GM21381 (cell line): Measurements from ENCODE around the gene TENM3.

ENCODE experiments used
- ATAC-seq: cut with Tn5 transposase; IDR thresholded peaks from one replicate; pipeline ENCODE4 v1.9.1; 2021; ENCODE audit warnings: mild to moderate bottlenecking, moderate library complexity; ENCODE audit not compliant: unreplicated experiment

The TENM3 gene

DNA sequence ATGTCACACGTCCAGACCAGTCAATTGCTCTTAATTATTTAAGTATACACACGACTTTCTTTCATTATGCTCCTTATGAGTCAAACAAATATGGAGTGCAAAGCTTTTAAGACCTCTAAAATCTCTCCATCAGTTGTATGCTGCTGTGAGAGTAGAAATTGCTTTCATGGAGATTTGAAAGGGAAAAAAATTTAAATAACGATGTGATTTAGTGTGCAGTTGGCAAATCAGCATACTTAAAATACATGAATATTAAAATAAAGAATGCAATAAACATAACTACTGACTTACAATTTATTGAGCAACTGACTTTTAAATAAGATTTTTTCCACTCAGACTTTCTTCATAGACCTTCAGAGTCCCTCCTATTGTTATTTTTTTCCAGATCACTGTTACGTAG lies 9.0 kb downstream of the TENM3 start:
- no peak for ATAC-seq

DNA sequence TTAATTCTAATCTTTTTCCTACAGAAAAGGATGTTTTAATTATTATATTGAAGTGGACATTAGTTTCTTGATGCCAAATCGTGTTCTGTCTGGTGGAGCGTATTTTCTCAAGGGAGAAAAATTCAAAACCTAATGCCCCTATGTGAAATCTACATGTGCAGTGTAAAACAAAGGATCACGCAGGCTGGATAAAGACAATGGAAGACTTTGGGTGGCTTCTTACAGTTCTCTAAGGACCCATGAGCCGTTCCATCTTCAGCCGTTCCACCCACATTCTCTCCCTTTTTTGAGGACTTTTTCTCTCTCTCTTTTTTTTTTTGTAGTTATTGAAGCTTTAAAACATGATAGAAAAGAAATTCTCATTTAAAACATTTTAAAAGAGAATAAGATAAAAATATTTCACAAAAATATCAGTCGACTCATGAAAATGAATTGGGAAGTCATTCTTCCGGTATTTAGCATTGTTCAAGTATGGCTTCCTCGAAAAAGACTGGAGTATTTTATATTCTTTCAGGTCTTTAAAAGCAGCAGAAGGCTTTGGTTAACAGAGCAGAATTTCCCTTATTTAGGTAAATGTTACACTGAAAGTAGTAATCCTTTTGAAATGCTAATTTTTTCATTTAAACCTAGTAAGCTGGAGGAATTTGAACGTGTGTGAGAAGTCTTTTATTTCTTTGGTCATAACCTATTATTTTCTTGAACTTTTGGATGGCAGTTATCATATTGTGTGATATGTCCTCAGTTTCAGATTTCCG lies 11.0 kb downstream of the TENM3 start:
- ATAC-seq: no peak

DNA sequence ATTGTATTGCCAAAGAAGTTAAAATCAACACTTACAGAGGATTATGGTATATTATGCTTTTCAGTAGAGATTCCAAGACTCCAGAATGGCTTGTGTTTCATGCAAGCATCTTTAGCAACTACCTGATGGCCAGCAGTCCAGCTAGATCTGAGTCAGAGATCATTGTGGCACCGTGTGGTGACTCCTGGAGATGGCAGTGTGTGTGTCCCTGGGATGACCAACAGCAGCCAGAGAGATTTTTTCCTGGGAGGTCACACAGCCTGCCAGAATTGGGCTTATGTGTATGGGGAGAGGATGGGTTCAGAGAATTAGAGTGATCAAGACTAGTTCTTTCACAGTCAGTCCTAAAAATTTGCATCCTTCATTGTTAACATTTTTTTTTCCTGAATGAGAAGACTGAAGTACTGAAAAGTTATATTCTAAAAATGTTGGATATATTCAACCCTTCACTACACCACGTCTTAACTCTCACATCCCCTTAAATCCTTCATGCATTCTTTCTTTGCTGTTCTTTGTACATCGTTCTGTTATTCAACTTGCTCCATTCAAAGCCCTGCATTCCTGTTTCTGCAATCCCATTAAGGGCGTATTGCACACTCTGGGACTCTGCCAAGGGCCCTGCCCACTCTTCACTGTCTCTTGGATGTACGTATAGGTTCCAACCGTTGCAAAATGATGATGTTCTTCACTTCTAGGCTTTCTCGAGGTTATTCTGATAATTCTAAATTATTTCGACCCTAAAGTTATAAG lies 12.4 kb downstream of the TENM3 start:
- ATAC-seq: no peak

DNA sequence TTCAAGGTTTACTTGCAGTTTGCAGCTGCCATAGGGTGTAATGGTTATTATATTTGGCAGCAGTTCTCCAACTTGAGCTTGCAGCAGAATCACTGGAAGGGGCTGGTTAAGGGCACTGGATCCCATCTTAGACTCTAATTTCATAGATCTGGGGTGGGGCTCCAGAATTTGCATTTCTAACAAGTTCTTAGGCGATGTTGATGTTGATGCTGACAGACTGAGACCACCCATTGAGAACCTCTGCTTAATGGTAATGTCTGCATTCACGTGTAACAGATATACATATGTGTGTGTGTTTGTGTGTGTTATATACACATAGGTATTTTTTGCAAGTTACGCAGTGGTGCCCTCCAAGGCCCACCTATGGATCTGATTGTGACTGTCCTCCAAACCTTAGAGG lies 13.8 kb downstream of the TENM3 start:
- no peak for ATAC-seq

DNA sequence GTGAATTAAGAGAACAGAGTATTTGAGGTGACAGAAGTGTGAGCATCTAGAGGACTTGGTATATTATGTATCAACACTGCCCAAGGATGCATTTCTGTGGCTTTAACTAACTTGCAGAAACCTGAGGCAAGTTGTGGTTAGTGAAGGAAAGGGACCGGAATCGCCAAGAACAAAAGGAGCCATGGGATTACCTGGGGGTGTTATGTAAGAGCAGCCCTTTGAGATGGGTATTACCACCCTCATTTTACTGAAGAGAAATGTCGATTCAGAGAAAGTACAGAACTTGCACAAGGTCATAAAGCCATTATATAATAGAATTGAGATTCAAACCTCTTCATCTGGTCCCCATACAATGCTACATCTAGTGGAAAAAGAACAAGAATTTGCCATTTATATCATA lies 14.3 kb downstream of the TENM3 start:
- ATAC-seq: no peak

DNA sequence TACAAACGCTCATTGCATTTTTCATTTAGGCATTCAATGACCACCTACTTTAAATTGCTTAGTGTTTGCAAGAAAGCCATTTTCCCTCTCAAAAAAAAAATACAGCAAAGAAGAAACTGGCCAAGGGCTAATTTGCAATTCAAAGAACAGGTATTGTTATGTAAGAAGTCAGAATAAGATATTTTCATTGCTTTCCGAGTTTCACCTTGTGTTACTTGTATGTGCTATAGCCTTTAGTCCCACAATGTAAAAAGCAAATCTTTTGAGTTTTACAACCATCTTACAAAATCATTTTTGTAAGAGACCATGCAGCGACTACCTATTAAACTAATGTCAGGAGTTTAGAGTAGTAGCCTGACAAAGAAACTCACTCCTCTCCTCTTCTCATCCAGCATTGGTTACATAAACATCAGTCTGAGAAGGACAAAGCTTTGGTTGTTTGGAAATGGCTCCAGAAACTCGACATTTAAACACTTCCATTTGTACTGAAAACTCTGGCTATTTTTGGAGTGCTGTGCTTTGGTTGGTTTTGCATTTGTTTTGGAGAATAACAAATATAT lies 15.3 kb downstream of the TENM3 start:
- ATAC-seq: no peak

DNA sequence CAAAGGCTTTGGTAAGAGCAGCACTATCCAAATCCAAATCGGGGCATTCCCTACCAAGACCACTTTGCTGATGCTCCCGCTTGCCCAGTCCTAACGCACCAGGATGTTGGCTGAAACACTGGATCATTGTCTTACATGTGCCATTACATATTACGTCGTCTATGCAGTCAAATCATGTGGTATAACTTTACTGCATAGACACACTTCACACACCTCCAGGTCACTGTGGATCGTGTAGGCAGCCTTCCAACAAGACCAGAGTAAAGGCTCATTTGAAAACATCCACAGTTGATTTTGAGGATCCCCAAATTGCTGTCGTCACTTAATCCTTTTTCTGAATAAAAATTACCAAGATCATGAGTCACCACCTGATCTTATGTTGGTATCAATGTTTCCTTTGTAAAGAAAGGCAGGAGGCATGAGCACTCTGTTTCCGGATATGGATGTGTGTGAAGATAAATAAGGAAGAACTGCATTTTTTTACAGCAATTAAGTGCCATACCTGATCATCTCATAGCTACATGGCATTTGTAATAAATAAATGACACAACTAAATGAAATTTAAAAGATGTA lies 18.5 kb downstream of the TENM3 start:
- ATAC-seq: no peak

DNA sequence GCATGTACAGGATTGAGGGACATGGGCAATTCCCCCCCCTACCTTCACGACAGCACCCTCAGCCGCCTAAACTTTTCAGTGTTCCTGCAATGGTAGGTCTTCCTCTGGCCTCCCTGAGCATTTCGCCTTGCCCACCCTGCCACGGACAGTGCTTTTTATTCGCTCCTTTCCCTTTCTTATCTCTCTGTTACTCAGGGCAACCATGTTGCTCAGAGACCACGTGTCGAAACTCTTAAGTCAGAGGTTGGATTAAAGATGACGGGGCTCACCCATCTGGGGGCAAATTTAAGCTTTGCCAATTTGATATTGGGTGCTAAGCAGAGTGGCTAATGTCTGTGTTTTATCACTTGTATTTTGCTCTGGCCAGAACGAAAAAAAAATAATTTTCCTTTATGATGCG lies 20.4 kb downstream of the TENM3 start:
- no peak for ATAC-seq

DNA sequence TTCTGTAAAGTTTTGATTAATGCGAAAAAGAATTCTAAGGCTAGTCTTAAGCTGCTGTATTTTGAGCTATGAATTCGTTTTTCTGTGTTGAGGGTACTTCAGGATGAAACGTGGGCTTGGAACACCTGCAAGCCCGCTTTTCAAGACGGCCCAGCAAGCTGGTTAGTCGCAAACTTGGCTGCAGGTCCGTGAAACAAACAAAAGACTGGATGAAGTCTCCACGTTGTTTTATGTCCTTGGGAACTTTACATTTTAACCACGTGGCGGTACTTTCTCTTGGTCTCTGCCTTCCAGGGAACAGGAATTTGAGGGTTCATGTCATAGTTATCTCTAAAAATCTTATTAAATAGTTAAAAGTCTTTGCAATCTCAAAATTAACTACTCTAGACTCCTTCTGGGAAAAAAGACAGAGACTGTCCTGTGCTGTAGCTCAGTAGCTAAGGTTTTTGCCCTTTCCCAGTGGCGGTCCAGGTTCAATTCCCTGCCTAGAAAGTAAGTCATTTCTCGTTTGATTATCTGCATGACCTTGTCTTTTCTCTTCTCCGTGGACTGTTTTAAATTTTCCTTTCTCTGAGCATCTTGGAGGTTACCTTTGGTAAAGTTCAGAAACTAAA lies 21.0 kb downstream of the TENM3 start:
- no peak for ATAC-seq

DNA sequence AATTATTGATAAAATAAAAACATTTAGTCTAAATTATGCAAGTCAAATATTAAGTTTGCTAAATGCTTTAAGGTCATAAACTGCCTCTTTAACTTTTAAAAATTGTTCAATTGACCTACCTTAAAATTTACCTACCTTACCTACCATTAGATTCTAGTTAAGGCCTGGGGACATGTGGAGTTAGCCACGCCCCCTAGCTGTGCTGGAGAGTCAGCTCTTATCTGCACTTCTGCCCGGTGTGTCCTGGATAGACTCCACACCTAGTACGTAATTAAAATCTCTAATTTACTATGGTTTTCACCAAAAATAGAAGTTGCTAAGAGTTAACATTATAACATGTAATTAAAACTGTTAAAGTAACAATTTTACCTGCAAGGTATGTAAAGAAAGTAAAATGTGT lies 22.7 kb downstream of the TENM3 start:
- no peak for ATAC-seq

DNA sequence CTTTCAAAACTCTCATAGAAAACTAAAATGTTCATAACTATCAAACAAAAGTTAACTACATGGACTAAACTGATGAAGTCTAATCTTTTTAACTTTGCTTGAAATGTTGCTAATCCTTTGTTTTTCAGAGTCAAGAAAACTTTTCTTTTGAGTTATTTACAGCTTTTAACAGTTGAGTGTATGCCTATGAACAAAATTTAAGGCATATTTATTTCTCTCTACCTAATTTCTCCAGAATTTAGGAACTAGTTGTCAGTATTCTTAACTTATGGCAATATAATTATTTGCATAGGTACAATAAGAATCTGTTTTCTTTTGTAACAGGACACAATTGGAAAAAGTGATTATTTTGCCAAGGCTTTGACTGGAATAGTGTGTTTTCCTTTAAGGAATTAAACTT lies 23.8 kb downstream of the TENM3 start:
- no peak for ATAC-seq

DNA sequence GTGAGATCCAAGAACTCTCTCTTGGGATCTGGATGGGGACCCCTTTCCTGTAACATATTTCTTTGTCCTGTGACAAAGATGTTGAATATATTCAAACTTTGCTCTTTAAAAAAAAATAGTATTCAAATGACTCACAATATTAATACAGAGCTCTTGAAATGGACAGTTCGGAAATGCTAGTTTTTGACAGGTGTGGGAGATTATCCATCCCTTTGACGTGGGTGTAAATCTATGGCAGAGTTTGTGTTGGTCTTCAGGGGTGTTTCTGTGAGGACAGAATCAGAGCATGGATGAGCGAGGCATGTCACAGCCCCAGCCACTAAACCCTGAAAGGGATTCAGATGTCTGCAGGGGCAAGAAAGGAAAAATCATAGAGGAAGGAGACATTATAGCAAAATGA lies 25.8 kb downstream of the TENM3 start:
- no peak for ATAC-seq

DNA sequence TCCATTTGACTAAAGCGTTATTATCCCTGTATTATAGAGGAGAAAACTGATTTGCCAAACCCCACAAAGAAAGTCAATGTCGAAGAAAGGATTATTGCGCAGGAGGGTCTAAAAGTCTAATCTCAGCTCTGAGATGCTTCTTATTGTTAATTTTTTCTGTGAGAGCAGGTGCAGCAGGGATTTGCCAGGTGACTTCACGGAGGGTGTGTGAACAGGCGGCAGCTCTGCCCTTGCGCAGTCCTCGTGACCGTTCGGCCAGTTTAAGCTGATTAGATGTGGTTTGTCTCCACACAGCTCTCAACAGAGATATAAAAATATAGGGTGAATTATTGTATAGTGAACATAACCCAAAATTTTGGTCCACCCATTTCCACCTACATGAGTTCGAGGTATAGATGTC lies 28.5 kb downstream of the TENM3 start:
- ATAC-seq: no peak

DNA sequence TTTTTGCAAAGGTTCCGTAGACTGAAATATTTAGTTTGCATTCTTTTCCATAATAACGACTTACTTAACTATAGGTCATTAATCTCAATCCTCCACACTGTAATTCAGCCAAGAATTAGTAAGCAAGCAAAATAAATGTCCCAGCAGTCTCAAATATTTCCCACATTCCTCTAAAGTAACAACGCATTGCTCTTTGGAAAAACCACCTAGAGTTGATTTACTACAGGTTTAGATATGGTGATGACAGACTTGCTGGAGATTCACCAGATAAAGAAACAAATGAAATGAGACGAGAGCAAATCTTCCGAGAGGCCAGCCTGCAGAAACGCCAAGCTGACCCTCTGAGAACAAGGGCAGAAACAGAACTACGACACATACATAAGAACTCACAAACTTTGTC lies 28.9 kb downstream of the TENM3 start:
- ATAC-seq: no peak

DNA sequence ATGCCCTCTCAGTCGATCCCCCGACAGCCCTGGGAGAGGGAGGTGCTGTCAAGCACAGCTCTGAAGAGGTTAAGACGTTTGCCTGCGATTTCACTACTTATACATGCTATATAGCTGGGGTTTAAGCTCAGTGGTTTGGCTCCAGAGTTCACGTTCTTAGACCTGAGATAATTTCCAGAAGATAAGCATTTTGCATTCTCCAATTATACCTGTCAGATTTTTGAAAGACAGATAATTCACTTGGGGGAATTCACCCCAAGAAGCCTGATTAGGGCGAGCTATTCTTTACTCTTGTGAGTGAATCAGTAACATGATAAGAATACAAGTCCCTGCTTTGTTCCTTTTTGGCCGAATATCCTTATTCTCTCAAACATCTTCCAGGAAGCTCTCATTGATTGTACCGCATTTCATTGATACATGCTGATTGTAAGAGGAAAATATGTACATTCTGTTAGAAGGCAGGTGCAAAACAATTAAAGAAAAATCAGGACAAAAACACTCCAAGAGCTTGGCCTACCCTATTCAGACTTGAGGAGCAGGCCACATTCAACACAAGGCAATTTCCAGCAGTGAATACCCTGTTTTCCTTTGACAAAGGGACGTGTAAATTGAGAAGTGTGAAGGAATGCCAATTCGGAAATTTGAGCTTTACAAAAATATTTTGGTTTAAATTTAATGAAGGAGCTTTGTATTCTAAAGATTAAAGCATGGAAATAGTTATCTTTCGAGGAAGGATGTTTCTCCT lies 30.2 kb downstream of the TENM3 start:
- ATAC-seq: no peak

DNA sequence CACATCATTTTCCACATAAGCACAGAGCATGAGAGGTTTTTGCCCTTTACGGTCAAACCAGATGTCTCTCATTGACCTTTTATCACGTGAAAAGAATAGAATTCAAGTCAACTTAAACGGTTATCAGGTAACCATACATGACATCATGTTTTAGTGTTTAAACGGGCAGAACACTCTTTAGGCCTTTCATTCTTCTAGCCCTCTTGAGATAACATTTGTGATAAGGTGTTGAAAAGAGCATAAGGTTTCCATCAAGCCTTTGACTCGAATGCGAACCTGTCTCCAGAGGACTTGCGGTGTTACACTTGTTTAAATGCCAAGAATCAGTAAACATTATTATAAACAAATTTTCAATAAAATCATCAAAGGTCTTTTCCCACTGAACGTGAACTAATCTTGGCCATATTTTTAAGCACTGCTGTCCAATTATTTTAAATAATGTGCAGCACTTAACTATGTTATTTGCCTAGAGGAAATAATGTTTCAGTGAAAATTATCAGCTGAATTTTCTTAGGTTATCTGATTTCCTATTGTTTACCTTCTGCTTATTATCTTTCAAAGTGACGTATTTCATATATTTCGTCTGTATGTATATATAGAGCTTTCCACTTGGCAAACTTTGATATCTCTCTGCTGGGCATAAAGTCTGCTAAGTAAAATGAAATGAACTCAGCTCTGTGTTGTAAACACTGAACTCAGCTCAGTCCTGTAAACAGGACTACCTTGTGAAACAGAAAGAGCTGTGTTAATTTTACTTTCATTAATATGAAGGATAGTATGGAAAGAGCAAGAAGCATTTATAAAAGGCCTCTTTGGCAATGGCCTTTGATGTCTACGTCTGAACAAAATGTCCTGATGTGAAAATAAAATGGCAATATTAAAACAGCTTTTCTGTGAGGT lies 33.3 kb downstream of the TENM3 start:
- no peak for ATAC-seq

DNA sequence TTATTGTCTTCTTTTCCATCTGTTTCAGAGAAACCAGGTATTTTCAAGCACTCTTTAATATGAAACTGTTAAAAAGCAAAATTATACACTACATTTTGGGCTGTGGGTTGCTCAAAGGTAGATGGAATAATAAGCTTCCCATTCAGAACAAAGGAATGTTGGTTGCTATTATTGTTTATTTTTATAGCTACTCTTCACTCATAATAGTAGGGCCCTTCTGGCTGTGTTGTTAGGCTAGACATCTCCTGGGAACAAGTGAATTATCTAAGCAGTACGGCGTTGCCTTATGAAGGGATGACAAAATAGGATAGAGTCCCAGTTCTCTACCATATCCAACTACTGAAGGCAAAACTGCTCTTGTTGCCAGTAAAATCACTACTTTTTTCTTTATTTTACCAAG lies 34.2 kb downstream of the TENM3 start:
- no peak for ATAC-seq

DNA sequence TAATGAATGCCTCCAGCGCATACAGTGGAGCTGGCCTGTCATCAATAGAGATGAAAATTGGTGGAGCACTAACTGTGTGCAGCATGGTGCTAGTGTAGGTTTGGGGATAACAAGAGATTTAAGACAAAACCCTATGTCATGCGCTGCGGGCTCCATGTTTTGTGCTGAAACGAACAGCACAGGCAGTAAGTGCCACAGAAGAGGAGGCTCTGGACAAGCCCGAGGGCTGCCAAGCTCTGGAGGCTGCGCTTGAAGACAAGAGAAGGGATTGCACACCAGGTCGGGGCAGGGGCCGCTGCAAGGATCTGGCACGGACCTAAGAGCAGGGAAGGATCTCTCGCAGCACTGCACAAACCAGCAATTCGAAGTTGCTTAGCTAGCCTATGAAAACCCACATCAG lies 35.5 kb downstream of the TENM3 start:
- no peak for ATAC-seq

DNA sequence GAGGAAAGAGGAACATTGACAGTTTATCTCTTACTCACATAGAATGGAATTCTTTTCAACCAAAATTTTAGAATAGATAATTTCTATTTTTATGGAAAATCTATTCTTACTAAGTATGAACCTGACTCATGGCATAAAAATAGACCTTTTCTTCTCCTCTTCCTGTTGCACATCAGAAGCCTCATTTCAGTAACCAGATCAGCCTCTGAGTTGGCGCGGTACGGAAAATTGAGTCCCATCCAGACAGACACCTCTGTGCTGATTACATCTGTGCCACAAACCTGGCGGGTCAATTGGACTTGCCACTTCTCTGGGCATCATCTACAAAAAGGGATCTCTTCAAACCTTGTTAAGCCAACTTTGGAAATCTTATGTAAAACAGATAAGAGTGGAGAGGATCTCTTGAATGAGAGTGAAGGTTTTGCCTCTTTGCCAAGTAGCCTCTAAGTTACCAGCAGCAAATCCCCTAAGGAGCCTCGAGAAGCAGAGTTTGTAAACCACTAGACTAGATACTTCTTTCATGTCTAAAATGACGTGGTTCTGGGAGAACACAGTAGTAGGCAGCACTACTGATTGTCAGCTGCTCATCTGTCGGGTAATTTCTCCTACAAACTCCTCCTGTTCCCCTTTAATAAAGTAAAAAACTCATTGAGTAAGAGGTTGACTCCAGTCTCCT lies 37.4 kb downstream of the TENM3 start:
- no peak for ATAC-seq
